Stomach (tissue), 4 donors: Measurements from ENCODE around the gene CSRP1.

Experiments used
- CTCF ChIP-seq, 7 experiments: fragments of 450-650 bp in 4 of 7; fragments of 200-600 bp in 3 of 7; sonication (generic) in 3 of 7; IDR thresholded peaks; one replicate each; pipeline ENCODE4 v1.5.1; 2016 to 2019; ENCODE audit warnings: antibody characterized with exemption in 7 of 7, control low read depth in 2 of 7, mild to moderate bottlenecking in 1 of 7
- POLR2A ChIP-seq, 4 donors: fragments of 450-650 bp; IDR thresholded peaks; one replicate each; pipeline ENCODE4 v1.6.1; 2016; ENCODE audit warnings: antibody characterized with exemption in 4 of 4, control low read depth in 2 of 4, mild to moderate bottlenecking in 1 of 4, moderate library complexity in 1 of 4
- POLR2AphosphoS5 ChIP-seq, 3 donors: sonication (generic); formaldehyde crosslinking; IDR thresholded peaks; one replicate each; pipeline ENCODE4 v1.6.1; 2016; ENCODE audit warnings: antibody characterized with exemption in 3 of 3

DNA sequence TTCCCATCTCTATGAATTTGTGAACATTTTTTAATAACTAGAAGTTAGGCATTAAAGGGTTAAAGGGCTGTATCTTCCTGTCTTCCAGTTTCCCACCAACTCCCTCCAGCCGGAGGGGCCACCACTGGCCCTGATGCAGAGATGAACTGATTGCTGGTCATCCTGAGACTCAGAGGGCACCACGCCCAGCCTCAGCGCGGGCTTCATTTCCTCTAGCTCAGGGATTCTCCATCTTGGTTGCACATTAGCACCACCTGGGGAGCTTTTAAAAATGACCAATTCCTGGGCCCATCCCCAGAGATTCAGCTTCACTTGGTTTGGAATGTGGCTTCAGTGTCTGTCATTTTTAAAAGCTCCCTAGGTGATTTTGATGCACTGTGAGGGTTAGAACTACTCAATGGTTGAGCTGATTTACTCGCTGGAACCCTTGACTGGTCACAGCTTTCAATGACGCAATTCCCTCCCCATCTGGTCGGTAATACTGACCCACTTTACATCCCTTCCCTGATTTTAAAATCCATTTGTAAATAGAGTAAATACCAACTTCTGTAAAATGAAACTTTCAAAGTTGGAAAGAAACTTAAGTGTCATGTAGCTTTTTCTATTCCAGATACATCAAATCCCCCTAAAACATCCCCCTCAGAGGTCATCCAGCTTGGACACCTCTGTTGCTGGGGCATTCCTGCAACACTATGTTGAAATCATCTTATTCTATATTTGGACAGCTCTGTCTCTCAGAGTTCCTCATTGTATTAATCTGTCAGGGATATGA, 37.1 kb upstream of the CSRP1 start:
- TF ChIP-seq POLR2AphosphoS5 (IDR thresholded peaks at IDR 0.05) = no peak
- no peak for TF ChIP-seq CTCF (IDR thresholded peaks at IDR 0.05)
- TF ChIP-seq POLR2A (IDR thresholded peaks at IDR 0.05) = no peak
